Naive thymus-derived CD4-positive, alpha-beta T cell (primary cell): Measurements from ENCODE around the gene PPOX. TPM values are rescaled to one million over a fixed set of nuclear protein-coding genes. Genes with fewer than 3 reads are reported as not detected.

Experiments used
- ATAC-seq: fragments of 150-1000 bp; cut with Tn5 transposase; 2 replicates; pipeline ENCODE4 v1.10.0; 2021; ENCODE audit warnings: mild to moderate bottlenecking, moderate library complexity
- CTCF ChIA-PET: fragments of 350-600 bp; sonication (Branson Sonifier 250); formaldehyde crosslinking; loops from one replicate; lab custom pipeline; 2021; ENCODE audit warnings: antibody characterized with exemption; lab: Charles Lee
- POLR2A ChIA-PET: fragments of 350-600 bp; sonication (Branson Sonifier 250); formaldehyde crosslinking; loops from one replicate; lab custom pipeline; 2021; ENCODE audit warnings: antibody characterized with exemption, inconsistent platforms; lab: Charles Lee
- DNase-seq, 9 donors: peaks; one replicate each; pipeline versions ENCODE4 v3.0.0 to v3.0.0-alpha.2; 2020 to 2022; ENCODE audit warnings: mixed read lengths in 1 of 9
- H3K27ac ChIP-seq: one replicate; pipeline ENCODE4 v1.7.0; 2013; ENCODE audit warnings: mild to moderate bottlenecking, low read depth, low read length, moderate library complexity
- H3K27me3 ChIP-seq, 2 donors: one replicate each; pipeline ENCODE4 v1.7.0; 2013; ENCODE audit warnings: low read length in 2 of 2, mild to moderate bottlenecking in 2 of 2, moderate library complexity in 2 of 2; ENCODE audit not compliant: control insufficient read depth in 2 of 2, insufficient read depth in 2 of 2
- H3K36me3 ChIP-seq, 3 experiments: 1 replicate in 2 of 3; 2 replicates in 1 of 3; pipeline ENCODE4 v1.7.0; 2013; ENCODE audit warnings: low read length in 3 of 3, mild to moderate bottlenecking in 3 of 3, moderate library complexity in 1 of 3; ENCODE audit not compliant: insufficient read depth in 3 of 3, control insufficient read depth in 2 of 3
- H3K4me1 ChIP-seq, 2 donors: one replicate each; pipeline ENCODE4 v1.7.0; 2013; ENCODE audit warnings: low read length in 2 of 2, mild to moderate bottlenecking in 2 of 2, moderate library complexity in 1 of 2; ENCODE audit not compliant: control insufficient read depth in 2 of 2, insufficient read depth in 2 of 2
- H3K4me3 ChIP-seq: 2 replicates; pipeline ENCODE4 v1.7.0; 2013; ENCODE audit warnings: mild to moderate bottlenecking, low read length
- H3K9me3 ChIP-seq, 3 experiments: 1 replicate in 2 of 3; 2 replicates in 1 of 3; pipeline ENCODE4 v1.7.0; 2013; ENCODE audit warnings: low read length in 3 of 3; ENCODE audit not compliant: control insufficient read depth in 2 of 3
- H3K27ac Mint-ChIP-seq, 9 donors: one replicate each; pipeline ENCODE4 v1.8.0; 2020 to 2022; ENCODE audit warnings: mixed read lengths in 9 of 9, mild to moderate bottlenecking in 8 of 9, moderate library complexity in 5 of 9, inconsistent platforms in 2 of 9
- H3K27me3 Mint-ChIP-seq, 5 donors: one replicate each; pipeline ENCODE4 v1.8.0; 2021 to 2022; ENCODE audit warnings: mixed read lengths in 5 of 5, mild to moderate bottlenecking in 1 of 5
- H3K36me3 Mint-ChIP-seq, 5 donors: one replicate each; pipeline ENCODE4 v1.8.0; 2020 to 2022; ENCODE audit warnings: mixed read lengths in 5 of 5, mild to moderate bottlenecking in 3 of 5, inconsistent platforms in 1 of 5
- H3K4me1 Mint-ChIP-seq, 7 donors: one replicate each; pipeline ENCODE4 v1.8.0; 2020 to 2022; ENCODE audit warnings: mixed read lengths in 7 of 7, mild to moderate bottlenecking in 3 of 7, inconsistent platforms in 1 of 7
- H3K4me3 Mint-ChIP-seq, 10 donors: one replicate each; pipeline ENCODE4 v1.8.0; 2020 to 2022; ENCODE audit warnings: mild to moderate bottlenecking in 10 of 10, mixed read lengths in 10 of 10, moderate library complexity in 6 of 10, inconsistent platforms in 2 of 10
- H3K9me3 Mint-ChIP-seq, 11 donors: one replicate each; pipeline ENCODE4 v1.8.0; 2020 to 2022; ENCODE audit warnings: mixed read lengths in 11 of 11, mild to moderate bottlenecking in 4 of 11, inconsistent platforms in 1 of 11, moderate library complexity in 1 of 11
- intact Hi-C, 2 donors: fragments of 100-400 bp; cut with micrococcal nuclease; formaldehyde crosslinking; loops; one replicate each; pipeline ENCODE4 v1.15.1; 2023
- polyA plus RNA-seq, 2 donors: library from polyadenylated mRNA; unstranded; fragments of 300-500 nt; fragmentation: Illumina TruSeq; gene quantifications; one replicate each; pipeline ENCODE4 v1.2.3, GENCODE V29; 2021
- total RNA-seq, 6 experiments: library from RNA in 5 of 6; stranded (reverse) in 5 of 6; gene quantifications; 1 replicate in 5 of 6; 2 replicates in 1 of 6; pipeline ENCODE4 v1.2.3 and lab custom pipeline; 2021 to 2026

PPOX gene
- 10 to 100 TPM; 39.7 to 76.2 (median 43.4) TPM for total RNA-seq
- polyA plus RNA-seq: 10 to 100 TPM; 20.1 to 22.9 TPM
- 17.4 reads per million, percentile 47 among the genes with 10 or more reads in this experiment for total RNA-seq (lab: John Stamatoyannopoulos, UW)

DNA sequence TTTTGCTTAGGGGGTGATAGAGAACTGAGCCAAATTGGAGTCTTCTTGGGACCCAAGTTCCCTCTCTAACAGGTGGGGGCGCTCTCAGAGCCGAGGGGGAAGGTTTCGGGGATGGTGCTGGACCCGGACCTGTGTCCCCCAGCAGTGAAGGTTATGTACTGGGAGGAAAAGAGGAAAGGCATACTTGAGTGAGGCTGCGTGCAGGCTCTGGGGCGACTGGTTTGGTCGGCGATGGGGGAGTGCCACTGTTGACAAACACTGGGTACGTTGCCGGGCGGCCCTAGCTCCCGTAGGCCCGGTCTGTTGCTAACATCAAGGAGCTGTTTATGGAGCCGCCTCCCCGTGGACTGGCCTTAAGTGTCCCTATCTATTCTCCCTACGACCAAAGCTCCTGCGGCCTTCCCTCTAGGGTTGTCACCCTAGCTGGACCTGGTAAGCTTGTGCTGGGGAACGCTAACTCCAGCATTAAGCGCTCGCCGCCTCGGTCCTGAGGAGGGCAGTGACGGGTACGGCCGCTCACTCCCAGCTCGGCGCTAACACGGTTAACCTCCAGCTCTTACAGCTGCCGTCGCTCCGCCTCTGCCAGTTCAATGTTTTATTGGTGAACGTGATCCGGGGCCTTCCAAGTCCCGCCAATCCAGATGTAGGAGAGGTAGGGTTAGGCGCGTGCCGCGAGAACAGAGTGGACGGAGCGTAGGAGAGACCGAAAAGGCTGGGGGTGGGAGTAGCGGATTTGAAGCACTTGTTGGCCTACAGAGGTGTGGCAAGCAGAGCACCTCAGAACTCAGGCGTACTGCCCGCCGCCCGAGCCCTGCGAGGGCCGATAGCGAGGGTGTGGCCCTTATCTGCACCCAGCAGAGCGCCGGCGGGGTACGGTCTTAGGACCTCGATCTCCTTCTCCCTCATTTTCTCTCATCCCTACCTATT is at the start of gene PPOX:
TSS of gene PPOX (plus strand) at position 685 of the 927 bp plus-strand sequence. CDS start 422 bp downstream, outside the sequence.
- ChIA-PET POLR2A (interaction anchor here (0.5 to 6.5 kb wide), 25 partner anchors 10 to 561 kb away, joined by 3 to 81 read pairs (median 6); partner anchors contain the start of genes ADAMTS4, APOA2, B4GALT3 and CD48), CTCF (interaction anchor here (0.6 to 3.2 kb wide), 29 partner anchors 9 to 223 kb away, joined by 3 to 32 read pairs (median 4); partner anchors contain the start of genes ADAMTS4, APOA2, B4GALT3 and DEDD)
- H3K9me3 ChIP-seq: no peaks in the 10 kb centered on the region
- peak; percentile 78 to 95 (median 93) for DNase-seq
- peaks cover 14 to 17% of the 10 kb centered on the region in 2 donors for H3K4me1 ChIP-seq
- Mint-ChIP-seq H3K27ac (peak within 1 kb of the TSS; percentile 93 to 99 (median 99)), H3K4me3 (peak within 1 kb of the TSS; percentile 86 to 98 (median 94)), H3K36me3 (peaks cover 5 to 20% (median 15%) of the 10 kb centered on the region in 5 donors), H3K27me3 (no peaks in the 10 kb centered on the region), H3K4me1 (peaks cover 38 to 77% (median 66%) of the 10 kb centered on the region in 7 donors), H3K9me3 (no peaks in the 10 kb centered on the region)
- peak within 1 kb of the TSS; percentile 93 for H3K4me3 ChIP-seq
- peaks cover 0 to 58% (median 12%) of the 10 kb centered on the region in 3 experiments for H3K36me3 ChIP-seq
- peak within 1 kb of the TSS; percentile 86 for H3K27ac ChIP-seq
- ATAC-seq: peak; percentile 94
- intact Hi-C loops: loop anchor here (1.0 to 5.0 kb wide), 14 partner anchors 11 to 221 kb away; partner anchors contain the start of genes B4GALT3 (in 2 of the 2), DEDD (in 2 of the 2), NDUFS2 (in 2 of the 2) and UFC1 (in 2 of the 2)
- no peaks in the 10 kb centered on the region for H3K27me3 ChIP-seq

DNA sequence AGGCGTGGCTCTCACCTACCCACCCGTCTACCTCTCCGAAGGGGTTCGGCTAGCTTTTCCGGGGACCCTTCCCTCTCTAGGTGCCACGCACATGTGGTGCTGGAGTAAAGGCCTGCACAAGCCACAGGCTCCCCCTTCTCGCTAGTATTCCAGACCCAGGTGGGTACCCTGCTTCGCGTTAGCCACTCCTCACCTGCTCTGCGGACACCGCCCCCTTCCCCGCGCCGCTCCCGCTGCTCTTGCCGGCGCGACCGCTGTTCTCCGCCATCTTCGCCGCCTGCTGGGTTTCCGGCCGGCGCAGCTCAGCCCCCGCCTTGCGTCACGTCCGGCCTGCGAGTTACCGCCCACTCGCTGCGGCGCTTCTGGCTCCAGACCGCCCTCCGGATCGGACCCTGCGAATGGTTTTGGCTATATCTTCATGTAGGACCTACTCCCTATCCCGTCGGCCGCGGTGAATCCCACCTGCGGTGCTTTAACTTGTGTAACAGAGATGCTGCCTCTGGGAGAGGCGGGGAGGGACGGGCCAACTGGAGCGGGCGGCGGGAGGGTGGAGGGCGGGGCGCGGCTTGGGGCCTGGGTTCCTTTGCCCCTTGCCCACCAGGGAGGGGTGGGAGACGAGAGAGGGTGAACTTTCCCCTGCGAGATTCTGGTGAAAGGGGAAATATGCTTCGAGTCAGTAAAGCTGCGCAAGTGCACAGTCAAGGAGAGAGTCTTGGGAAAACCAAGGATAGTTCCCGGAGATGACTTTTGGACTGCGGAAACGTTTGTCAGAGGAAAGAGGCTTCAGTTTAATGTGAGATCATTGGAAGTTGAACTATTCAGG is 48.3 kb upstream of the PPOX start, which contains the start of the genes NIT1 and PFDN2:
TSS of gene NIT1 (plus strand) at position 347 of the 823 bp plus-strand sequence. CDS start at position 419, 72 bp downstream.
TSS of gene PFDN2 (minus strand) at position 279 of the 823 bp plus-strand sequence. CDS start at position 268, 11 bp downstream.
- peaks cover 5 to 24% (median 10%) of the 10 kb centered on the region in 5 donors for H3K36me3 Mint-ChIP-seq
- ATAC-seq: peak; percentile 86
- intact Hi-C loops: loop anchor here (1.0 to 5.0 kb wide), 10 partner anchors 14 to 775 kb away; partner anchors contain the start of genes DEDD (in 2 of the 2), COPA (in 1 of the 2), KLHDC9 (in 1 of the 2) and LY9 (in 1 of the 2)

DNA sequence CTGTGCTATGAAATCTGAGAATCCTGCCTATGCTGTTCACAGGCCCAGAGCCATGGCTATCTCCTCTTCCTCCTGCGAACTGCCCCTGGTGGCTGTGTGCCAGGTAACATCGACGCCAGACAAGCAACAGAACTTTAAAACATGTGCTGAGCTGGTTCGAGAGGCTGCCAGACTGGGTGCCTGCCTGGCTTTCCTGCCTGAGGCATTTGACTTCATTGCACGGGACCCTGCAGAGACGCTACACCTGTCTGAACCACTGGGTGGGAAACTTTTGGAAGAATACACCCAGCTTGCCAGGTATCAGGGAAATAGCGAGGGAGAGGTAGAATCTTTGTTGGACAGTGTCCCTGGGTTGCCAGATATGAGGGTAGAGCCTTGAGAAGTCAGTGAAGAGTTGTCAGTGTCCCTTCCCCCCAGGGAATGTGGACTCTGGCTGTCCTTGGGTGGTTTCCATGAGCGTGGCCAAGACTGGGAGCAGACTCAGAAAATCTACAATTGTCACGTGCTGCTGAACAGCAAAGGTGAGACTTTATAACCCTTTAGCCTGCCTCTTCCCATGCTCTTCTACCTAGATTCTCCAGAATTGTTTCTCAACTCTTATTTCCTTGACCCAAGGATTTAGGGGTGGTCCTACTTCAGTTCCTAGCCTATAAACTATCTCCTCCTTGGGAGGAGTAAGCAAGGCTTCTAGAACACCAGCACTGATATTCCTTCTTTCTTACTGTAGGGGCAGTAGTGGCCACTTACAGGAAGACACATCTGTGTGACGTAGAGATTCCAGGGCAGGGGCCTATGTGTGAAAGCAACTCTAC is 46.9 kb upstream of the PPOX start:
- peak overlapping the region; percentile 92 to 99 (median 95) for H3K4me3 Mint-ChIP-seq
- peak overlapping the region; percentile 57 to 99 (median 93) for H3K27ac Mint-ChIP-seq
- no peaks in the 10 kb centered on the region for H3K9me3 Mint-ChIP-seq
- peak overlapping the region; percentile 92 for H3K27ac ChIP-seq
- H3K27me3 Mint-ChIP-seq: no peaks in the 10 kb centered on the region
- H3K4me3 ChIP-seq: no peak overlapping the region
- H3K36me3 Mint-ChIP-seq: peaks cover 10 to 31% (median 13%) of the 10 kb centered on the region in 5 donors
- POLR2A ChIA-PET: interaction anchor here (0.7 to 3.3 kb wide), 5 partner anchors 9 to 50 kb away, joined by 3 to 24 read pairs (median 15); partner anchors contain the start of genes ARHGAP30, PPOX and UFC1
- DNase-seq (peak in 8 of 9 donors; percentile 54 to 83 (median 64)), ATAC-seq (peak; percentile 75)
- peaks cover 34 to 69% (median 64%) of the 10 kb centered on the region in 7 donors for H3K4me1 Mint-ChIP-seq
- H3K27me3 ChIP-seq: no peaks in the 10 kb centered on the region
- no peaks in the 10 kb centered on the region for H3K9me3 ChIP-seq
- peaks cover 31 to 35% of the 10 kb centered on the region in 2 donors for H3K4me1 ChIP-seq
- CTCF ChIA-PET: interaction anchor here (0.9 kb wide), 2 partner anchors 15 to 106 kb away, joined by 3 read pairs; partner anchors contain the start of gene TOMM40L
- H3K36me3 ChIP-seq: peaks cover 4 to 48% (median 16%) of the 10 kb centered on the region in 3 experiments
- intact Hi-C loops: loop anchor here (1.0 to 5.0 kb wide), 6 partner anchors 20 to 776 kb away; partner anchors contain the start of genes COPA (in 1 of the 2), KLHDC9 (in 1 of the 2), LY9 (in 1 of the 2) and NCSTN (in 1 of the 2)

More for the DNA sequence above, 48.3 kb upstream of the PPOX start, which contains the start of the genes NIT1 and PFDN2:
- Mint-ChIP-seq H3K27ac (peak within 1 kb of the TSS; percentile 57 to 99 (median 93)), H3K4me1 (peaks cover 44 to 82% (median 78%) of the 10 kb centered on the region in 7 donors), H3K9me3 (no peaks in the 10 kb centered on the region), H3K27me3 (no peaks in the 10 kb centered on the region), H3K4me3 (peak within 1 kb of the TSS; percentile 92 to 99 (median 95))
- DNase-seq: peak; percentile 76 to 90 (median 85)
- POLR2A ChIA-PET: interaction anchor here (0.5 to 3.3 kb wide), 19 partner anchors 10 to 329 kb away, joined by 3 to 24 read pairs (median 6); partner anchors contain the start of genes ARHGAP30, DEDD, F11R and KLHDC9
- CTCF ChIA-PET: interaction anchor here (0.6 to 1.8 kb wide), 9 partner anchors 10 to 129 kb away, joined by 3 to 5 read pairs (median 3); partner anchors contain the start of genes DEDD and TOMM40L
- Histone ChIP-seq H3K4me1 (peaks cover 31 to 35% of the 10 kb centered on the region in 2 donors), H3K27ac (peak within 1 kb of the TSS; percentile 92), H3K4me3 (peak within 1 kb of the TSS; percentile 99), H3K27me3 (no peaks in the 10 kb centered on the region), H3K9me3 (no peaks in the 10 kb centered on the region), H3K36me3 (peaks cover 4 to 37% (median 16%) of the 10 kb centered on the region in 3 experiments)

DNA sequence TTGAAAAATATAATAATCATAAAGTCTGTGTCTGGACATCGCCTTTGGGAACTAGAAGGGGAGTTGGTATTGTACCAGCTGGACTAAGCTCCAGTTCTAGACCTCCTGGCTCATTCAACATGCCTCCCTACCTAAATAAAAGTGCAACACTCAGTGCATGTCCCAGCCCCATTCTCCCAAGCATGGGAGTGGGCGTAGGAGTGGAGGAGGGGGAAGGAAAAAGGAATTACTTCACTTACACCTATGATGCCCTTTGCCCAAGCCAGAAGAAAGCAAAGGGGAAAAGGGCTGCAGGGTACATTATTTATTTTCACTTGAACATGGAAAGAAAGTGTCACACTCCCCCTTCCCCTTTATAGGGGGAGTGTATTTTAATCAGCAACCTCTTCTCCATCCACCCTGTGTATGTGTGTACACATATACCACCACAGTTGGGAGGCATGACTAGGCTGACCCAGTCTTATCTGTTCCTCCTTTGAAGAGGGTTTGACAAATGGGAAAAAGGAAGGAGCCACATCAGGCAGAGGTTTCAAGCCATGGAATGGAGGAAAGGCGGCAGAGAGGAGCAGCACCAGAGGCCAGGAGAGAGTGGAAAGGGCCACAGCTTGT is 45.1 kb upstream of the PPOX start:
- CTCF ChIA-PET: interaction anchor here (0.6 to 1.2 kb wide), 2 partner anchors 12 to 418 kb away, joined by 4 to 5 read pairs; partner anchors contain the start of gene DEDD
- H3K27me3 Mint-ChIP-seq: no peaks in the 10 kb centered on the region
- ATAC-seq (no peak), DNase-seq (no peak)
- H3K4me1 ChIP-seq: peaks cover 27 to 35% of the 10 kb centered on the region in 2 donors
- H3K27ac ChIP-seq: no peak overlapping the region
- H3K4me3 Mint-ChIP-seq: no peak overlapping the region
- peaks cover 10 to 31% (median 20%) of the 10 kb centered on the region in 5 donors for H3K36me3 Mint-ChIP-seq
- H3K4me1 Mint-ChIP-seq: peaks cover 27 to 58% (median 51%) of the 10 kb centered on the region in 7 donors
- H3K4me3 ChIP-seq: no peak overlapping the region
- no peaks in the 10 kb centered on the region for H3K27me3 ChIP-seq
- no peaks in the 10 kb centered on the region for H3K9me3 Mint-ChIP-seq
- intact Hi-C loops: no loop called here
- H3K27ac Mint-ChIP-seq: peak overlapping the region in 3 of 9 donors; percentile 64 to 84 (median 74)
- POLR2A ChIA-PET: interaction anchor here (0.8 to 1.9 kb wide), 2 partner anchors 11 to 23 kb away, joined by 3 to 6 read pairs; partner anchors contain the start of gene DEDD
- H3K36me3 ChIP-seq: peaks cover 4 to 61% (median 16%) of the 10 kb centered on the region in 3 experiments
- no peaks in the 10 kb centered on the region for H3K9me3 ChIP-seq
